Type B pancreatic cell (in vitro differentiated cells): ENCODE results near the gene ROR1. TPM values are rescaled to one million over a fixed set of nuclear protein-coding genes. Genes with fewer than 3 reads are reported as not detected.

Experiments used
- DNase-seq: peaks from one replicate; pipeline ENCODE4 v3.0.0; 2021; ENCODE audit warnings: mixed read lengths; ENCODE audit not compliant: unreplicated experiment; ENCODE audit errors: extremely low spot score
- H3K27ac Mint-ChIP-seq: 2 replicates; pipeline ENCODE4 v1.8.0; 2021; ENCODE audit warnings: mild to moderate bottlenecking, mixed read lengths
- H3K27me3 Mint-ChIP-seq: 2 replicates; pipeline ENCODE4 v1.8.0; 2021; ENCODE audit warnings: mixed read lengths
- H3K36me3 Mint-ChIP-seq: 2 replicates; pipeline ENCODE4 v1.8.0; 2021; ENCODE audit warnings: mixed read lengths
- H3K4me1 Mint-ChIP-seq: one replicate; pipeline ENCODE4 v1.8.0; 2021; ENCODE audit warnings: mixed read lengths; ENCODE audit not compliant: unreplicated experiment
- H3K4me3 Mint-ChIP-seq: 2 replicates; pipeline ENCODE4 v1.8.0; 2021; ENCODE audit warnings: mild to moderate bottlenecking, mixed read lengths
- H3K9me3 Mint-ChIP-seq: 2 replicates; pipeline ENCODE4 v1.8.0; 2021; ENCODE audit warnings: mixed read lengths
- total RNA-seq: library from RNA; stranded (reverse); gene quantifications from 2 replicates; pipeline ENCODE4 v1.2.1, GENCODE V29; 2021; ENCODE audit warnings: low replicate concordance
- TF ChIP-seq, protein P1 (sequence below): fragments of 200-600 bp; sonication (generic); conservative IDR thresholded peaks from 2 replicates; pipeline ENCODE4 v1.5.0; 2021; ENCODE audit warnings: antibody characterized with exemption, mild to moderate bottlenecking

Gene ROR1
- total RNA-seq, 1 donor from 2014 or later: 32.0 TPM

DNA sequence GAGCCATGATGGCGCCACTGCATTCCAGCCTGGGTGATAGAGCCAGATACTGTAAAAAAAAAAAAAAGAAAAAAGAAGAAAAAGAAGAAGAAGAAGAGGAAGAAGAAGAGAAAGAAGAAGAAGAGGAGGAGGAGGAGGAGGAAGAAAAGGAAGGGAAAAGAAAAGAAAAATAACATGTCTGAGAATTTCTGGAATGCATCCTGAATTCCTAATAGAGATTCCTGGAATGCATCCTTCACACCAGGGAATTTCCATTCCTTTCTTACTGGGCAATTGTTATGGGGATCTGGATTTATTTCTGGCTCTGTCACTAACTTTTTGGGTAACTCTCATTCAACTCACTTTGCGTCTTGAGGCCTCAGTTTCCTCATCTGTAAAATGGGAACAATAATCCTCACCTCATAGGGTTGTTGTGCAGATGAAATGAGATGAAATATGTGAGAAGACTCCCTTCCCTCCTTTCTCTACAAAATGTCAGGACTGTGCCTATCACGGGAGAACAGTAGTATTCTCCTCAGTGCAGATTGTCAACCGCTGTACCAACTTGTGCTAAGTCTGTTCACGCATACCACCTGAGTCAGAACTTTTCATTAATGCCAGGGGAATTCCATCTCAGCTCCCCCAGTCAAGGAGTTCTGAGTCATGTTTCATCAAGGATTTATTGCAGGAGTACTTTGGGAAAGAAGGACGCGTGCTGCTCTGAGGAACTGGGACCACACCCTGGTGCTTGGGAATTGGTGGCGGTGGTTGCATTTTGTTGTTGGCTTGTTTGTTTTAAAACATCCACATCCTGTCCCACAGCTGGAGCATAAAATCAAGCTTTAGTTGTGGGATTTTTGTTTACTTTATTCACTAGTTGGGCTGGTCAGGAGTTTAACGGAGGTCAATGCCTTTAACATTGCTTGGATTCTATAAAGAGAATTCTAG is 42.4 kb upstream of the ROR1 start:
- Mint-ChIP-seq H3K4me1 (peaks cover 21% of the 10 kb centered on the region), H3K4me3 (no peak overlapping the region), H3K9me3 (peaks cover 9% of the 10 kb centered on the region), H3K27ac (no peak overlapping the region), H3K36me3 (no peaks in the 10 kb centered on the region), H3K27me3 (no peaks in the 10 kb centered on the region)
- DNase-seq: no peak
- TF ChIP-seq, protein P1, sequence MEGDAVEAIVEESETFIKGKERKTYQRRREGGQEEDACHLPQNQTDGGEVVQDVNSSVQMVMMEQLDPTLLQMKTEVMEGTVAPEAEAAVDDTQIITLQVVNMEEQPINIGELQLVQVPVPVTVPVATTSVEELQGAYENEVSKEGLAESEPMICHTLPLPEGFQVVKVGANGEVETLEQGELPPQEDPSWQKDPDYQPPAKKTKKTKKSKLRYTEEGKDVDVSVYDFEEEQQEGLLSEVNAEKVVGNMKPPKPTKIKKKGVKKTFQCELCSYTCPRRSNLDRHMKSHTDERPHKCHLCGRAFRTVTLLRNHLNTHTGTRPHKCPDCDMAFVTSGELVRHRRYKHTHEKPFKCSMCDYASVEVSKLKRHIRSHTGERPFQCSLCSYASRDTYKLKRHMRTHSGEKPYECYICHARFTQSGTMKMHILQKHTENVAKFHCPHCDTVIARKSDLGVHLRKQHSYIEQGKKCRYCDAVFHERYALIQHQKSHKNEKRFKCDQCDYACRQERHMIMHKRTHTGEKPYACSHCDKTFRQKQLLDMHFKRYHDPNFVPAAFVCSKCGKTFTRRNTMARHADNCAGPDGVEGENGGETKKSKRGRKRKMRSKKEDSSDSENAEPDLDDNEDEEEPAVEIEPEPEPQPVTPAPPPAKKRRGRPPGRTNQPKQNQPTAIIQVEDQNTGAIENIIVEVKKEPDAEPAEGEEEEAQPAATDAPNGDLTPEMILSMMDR: no peak

DNA sequence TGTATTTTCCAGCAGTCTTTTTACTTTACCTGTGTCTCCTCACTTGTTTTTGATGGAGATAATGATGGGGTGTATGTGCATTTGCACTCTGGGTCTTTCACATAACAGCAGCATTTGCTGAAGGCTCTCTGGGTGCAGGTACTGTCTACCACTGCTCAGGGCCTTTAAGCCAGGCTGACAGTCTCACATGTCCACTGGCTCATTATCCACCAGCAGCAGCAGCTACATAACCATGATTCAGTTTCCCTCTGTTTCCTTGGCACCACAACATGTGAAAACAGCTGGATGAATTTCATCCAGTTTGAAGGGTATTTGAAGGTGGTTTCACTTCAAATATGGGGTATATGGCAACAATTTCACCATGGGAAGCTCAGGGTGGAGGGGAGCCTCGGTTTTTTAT is 41.2 kb upstream of the ROR1 start:
- no peaks in the 10 kb centered on the region for H3K27me3 Mint-ChIP-seq
- peaks cover 21% of the 10 kb centered on the region for H3K4me1 Mint-ChIP-seq
- TF ChIP-seq, protein P1: no peak
- H3K27ac Mint-ChIP-seq: no peak overlapping the region
- peaks cover 11% of the 10 kb centered on the region for H3K9me3 Mint-ChIP-seq
- no peak for DNase-seq
- no peak overlapping the region for H3K4me3 Mint-ChIP-seq
- H3K36me3 Mint-ChIP-seq: no peaks in the 10 kb centered on the region

DNA sequence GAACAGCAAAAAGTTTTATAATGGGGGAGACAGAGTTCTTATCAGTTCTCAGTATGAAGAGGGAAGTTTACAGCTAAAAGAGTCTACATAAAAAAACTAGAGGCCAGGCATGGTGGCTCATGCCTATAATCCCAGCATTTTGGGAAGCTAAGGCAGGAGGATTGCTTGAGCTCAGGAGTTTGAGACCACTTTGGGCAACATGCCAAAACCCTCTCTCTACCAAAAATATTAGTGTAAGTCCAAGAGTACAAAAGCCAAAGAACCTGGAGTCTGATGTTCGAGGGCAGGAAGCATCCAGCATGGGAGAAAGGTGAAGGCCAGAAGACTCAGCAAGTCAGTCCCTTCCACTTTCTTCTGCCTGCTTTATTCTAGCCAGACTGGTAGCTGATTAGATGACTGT is 35.0 kb upstream of the ROR1 start:
- no peak overlapping the region for H3K27ac Mint-ChIP-seq
- H3K27me3 Mint-ChIP-seq: peaks cover 4% of the 10 kb centered on the region
- no peaks in the 10 kb centered on the region for H3K36me3 Mint-ChIP-seq
- H3K4me1 Mint-ChIP-seq: no peaks in the 10 kb centered on the region
- H3K9me3 Mint-ChIP-seq: peaks cover 11% of the 10 kb centered on the region
- no peak for DNase-seq
- TF ChIP-seq, protein P1: no peak
- H3K4me3 Mint-ChIP-seq: no peak overlapping the region

DNA sequence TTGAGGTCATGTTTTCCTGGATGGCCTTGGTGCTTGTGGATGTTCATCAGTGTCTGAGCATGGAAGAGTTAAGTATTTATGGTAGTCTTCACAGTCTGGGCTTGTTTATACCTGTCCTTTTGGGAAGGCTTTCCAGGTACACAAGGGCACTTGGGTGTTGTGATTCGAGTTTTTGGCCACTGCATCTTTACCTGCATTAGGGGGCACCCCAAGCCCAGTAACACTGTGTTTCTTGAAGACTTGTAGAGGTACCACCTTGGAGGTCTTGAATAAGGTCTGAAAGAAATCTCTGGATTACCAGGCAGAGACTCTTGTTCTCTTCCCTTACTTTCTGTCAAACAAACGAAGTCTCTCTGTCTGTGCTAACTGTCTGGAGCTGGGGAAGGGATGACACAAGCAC is 34.4 kb upstream of the ROR1 start:
- Mint-ChIP-seq H3K4me3 (no peak overlapping the region), H3K9me3 (peaks cover 11% of the 10 kb centered on the region), H3K4me1 (no peaks in the 10 kb centered on the region), H3K27me3 (peaks cover 4% of the 10 kb centered on the region), H3K27ac (no peak overlapping the region), H3K36me3 (no peaks in the 10 kb centered on the region)
- TF ChIP-seq, protein P1: no peak
- no peak for DNase-seq

DNA sequence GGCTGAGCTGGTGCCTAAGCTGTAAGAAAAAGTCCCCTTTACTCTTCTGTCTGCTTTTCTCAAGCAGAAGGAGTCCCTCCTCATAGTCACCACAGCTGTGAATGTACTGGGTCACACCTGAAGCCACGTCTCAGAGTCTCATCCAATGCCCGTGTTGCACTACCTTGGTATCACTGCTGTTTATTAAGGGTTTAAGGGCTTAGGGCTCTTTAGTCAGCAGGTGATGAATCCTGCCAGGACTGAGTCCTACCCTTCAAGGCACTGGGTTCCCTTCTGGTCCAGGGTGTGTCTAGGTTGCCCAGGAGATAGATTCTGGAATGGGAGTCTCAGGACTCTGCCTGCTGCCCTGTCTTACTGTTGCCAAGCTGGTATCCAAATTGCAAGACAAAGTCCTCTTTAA is 33.4 kb upstream of the ROR1 start:
- no peak for DNase-seq
- TF ChIP-seq, protein P1: no peak
- Mint-ChIP-seq H3K4me1 (no peaks in the 10 kb centered on the region), H3K27ac (no peak overlapping the region), H3K9me3 (peaks cover 8% of the 10 kb centered on the region), H3K36me3 (no peaks in the 10 kb centered on the region), H3K4me3 (no peak overlapping the region), H3K27me3 (peaks cover 8% of the 10 kb centered on the region)
